Activated T-helper 1 cell treated with anti-CD3 and anti-CD28 coated beads, Interleukin-2, amount 50 U/mL, for 16 hours (primary cell): ENCODE measurements around the gene SERPINA6.
"Not testable (repeated sequence)": the region's sequence is repeated elsewhere in the genome, so short reads cannot be mapped to it uniquely, and the experiment has no call there.

Experiments used
- DNase-seq, 2 donors: peaks; one replicate each; pipeline ENCODE4 v3.0.0-alpha.2; 2020; ENCODE audit warnings: low read depth in 1 of 2, low spot score in 1 of 2

The SERPINA6 gene

GRCh38 chr14:94355191-94355794 lies 32.2 kb upstream of the SERPINA6 start:
- DNase-seq = no peak

- no peak for DNase-seq
These were observed 31.6 kb upstream of the SERPINA6 start for GRCh38 chr14:94354638-94355185.

- DNase-seq = not testable (repeated sequence)
These were observed 31.1 kb upstream of the SERPINA6 start for GRCh38 chr14:94354190-94354589.

DNA sequence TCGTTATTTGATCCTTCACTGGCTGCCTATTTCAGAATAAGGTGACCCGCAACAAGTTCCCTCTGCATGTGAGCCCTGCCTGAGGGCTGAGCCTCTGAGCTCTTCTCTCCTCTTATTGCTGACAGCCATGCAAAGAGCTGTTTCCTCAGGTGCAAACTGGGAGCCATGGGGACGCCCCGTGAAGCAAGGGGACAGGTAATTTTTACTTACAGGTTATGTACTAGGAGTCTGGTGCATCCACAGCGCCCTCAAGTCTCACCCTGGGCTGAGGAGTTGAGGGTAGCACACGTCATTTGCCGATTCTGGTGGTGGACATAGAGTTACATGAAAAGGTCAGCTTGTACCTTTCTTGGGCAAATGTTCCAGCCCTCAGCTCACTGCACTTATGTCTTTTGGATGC lies 26.1 kb upstream of the SERPINA6 start:
- no peak for DNase-seq

DNA sequence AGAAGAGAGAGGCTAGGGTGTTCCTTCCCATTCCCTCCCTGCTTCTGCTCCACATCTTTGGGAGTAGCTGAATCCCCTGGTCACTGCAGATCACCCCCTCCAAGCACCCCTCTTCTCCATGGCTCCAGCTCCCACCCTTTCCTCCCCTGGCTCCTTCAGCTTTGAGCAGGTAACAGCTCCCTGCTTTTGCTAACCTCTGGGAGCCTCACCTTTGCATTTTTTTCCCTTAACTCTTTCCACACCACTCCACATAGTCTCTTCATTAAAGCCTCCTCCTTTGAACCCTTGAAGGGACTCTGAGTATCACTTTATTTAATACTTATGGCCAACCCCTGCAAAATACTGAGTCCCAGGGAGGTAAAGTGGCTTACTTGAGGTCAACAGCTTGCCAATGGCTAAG lies 25.7 kb upstream of the SERPINA6 start:
- no peak for DNase-seq

GRCh38 chr14:94346841-94347240 lies 23.7 kb upstream of the SERPINA6 start:
- no peak for DNase-seq

GRCh38 chr14:94346065-94346786 lies 23.1 kb upstream of the SERPINA6 start:
- DNase-seq = peak in 1 of 2 donors; percentile 32

- DNase-seq = no peak
These were observed 22.4 kb upstream of the SERPINA6 start for GRCh38 chr14:94345344-94346064.

GRCh38 chr14:94344389-94344788 lies 21.3 kb upstream of the SERPINA6 start:
- no peak for DNase-seq

DNA sequence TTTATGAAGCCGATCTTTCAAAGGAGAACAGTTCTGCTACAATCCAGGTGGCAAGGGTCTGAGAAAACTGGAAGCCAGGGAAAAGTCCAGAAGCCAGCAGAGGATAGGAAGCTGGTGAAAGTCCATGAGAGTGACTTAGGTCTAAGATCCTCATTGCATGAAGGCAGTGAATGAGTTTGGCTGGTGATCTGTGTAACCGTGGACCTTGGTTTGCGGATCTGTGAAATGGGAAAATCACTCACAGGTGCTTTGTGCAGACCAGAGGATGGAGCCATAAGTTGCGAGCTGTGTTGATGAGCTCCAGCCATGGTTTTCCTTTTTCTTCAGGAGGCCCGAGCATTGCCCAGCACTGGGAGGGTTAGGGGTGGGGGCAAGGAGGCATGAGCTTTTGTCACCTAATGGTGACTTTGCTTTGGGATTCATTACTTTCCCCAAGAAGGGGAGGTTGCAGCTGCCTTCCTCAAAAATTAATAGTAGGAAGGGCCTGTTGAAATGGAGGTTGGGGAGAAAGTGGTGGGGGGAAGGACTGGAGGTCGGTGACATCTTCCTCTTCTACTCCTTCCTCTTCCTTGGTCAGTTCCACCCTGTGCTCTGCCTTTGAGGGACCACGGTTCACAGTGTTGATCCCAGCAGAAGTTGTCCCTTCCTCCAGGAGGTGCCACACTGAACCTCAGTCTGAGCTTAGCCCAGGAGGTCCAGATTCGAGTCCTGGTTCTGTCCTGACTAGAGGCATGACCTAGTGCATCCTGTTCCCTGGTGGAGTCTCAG lies 20.3 kb upstream of the SERPINA6 start:
- no peak for DNase-seq

- DNase-seq = no peak
These were observed 19.3 kb upstream of the SERPINA6 start for GRCh38 chr14:94342334-94342934.

DNA sequence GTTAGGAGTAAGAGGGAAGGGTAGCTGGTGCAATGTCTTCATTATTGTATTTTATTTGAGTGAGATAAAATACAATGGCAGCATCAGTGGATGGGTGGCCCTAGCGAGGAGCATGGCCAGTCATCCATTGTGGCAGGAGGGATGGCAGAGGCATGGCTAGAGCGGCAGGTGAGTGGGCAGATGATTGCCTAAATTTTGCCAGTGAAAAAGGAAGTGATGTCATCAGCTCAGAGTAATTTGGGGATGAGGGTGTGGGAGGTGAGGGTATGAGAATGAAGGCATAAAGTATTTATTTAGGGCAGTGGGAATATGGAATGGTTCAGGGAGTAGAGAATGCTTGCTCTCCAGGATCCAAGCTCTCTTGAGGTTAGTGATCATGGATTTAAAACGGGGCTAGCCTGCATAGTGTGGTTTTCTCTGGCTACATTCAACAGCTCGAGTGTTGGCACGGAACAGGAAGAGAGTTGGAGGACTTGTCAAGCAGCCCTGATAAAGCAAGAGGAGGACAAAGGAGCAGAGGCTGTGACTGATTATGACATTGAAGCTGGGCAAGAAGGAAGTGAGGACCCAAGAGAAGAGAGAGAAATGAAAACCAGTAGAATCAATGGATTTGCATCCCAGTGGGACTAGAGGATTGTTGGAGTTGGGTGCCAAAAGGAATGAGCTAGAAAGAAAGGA lies 18.7 kb upstream of the SERPINA6 start:
- DNase-seq = no peak

DNA sequence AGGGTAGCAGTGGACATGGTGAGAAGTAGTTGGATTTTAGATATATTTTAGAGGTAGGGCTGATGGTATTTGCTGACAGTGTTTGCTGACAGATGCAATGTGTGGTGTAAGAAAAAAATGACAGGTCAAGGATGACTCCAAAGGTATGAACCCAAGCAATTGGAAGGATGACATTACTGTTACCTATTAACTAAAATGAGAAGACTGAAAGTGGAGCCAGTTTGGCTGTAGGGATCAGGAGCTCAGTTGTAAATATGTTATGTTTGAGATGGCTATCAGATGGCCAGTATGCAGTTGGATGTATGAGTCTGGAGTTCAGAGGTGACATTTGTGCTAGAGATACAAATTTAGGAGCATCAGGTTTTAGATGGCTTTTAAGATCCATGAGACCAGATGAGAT lies 17.4 kb upstream of the SERPINA6 start:
- no peak for DNase-seq

GRCh38 chr14:94338023-94338422 lies 14.9 kb upstream of the SERPINA6 start:
- DNase-seq = no peak

DNA sequence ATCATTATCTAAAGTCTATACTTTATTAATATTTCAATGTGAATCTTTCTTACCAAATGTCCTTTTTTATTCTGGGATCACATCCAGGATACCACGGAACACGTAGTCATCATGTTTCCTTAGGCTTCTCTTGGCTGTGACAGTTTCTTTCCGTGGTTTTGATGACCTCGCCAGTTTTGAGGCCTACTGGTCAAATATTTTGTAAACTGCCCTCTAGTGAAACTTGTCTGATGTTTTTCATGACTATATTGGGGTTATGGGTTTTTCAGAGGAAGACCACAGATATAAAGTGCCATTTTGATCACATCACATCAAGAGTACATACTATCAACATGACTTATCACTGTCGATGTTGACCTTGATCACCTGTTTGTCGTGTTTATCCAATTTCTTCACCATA lies 14.1 kb upstream of the SERPINA6 start:
- no peak for DNase-seq

- DNase-seq = no peak
These were observed 11.7 kb upstream of the SERPINA6 start for GRCh38 chr14:94334872-94335271.

GRCh38 chr14:94332587-94332986 lies 9.5 kb upstream of the SERPINA6 start:
- DNase-seq = no peak

- DNase-seq = no peak
These were observed 9.0 kb upstream of the SERPINA6 start for GRCh38 chr14:94332063-94332583.

DNA sequence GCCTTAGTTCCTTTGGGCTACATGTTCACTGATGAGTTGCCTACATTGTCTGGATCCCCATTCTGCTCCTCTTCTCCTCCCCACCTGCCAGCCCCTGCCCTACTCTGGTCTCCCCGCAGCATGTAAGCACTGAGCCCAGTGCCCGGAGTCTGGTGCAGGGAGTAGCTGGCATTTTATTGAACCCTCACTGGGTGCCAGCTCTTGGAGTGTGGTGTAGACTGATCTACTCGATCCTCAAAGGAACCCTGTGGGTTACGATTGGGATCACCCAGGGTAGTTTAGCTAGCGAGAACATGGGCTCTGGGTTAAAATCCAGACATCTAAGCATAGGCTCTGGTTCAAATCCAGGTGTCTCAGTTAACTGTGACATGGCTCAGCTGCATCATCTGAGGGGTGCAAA lies 8.3 kb upstream of the SERPINA6 start:
- no peak for DNase-seq

- no peak for DNase-seq
These were observed 7.7 kb upstream of the SERPINA6 start for GRCh38 chr14:94330857-94331256.
